ENCODE results near the gene MAGED4.
"Not testable (repeated sequence)": the region's sequence is repeated elsewhere in the genome, so short reads cannot be mapped to it uniquely, and the experiment has no call there.

MAGED4 gene, protein sequence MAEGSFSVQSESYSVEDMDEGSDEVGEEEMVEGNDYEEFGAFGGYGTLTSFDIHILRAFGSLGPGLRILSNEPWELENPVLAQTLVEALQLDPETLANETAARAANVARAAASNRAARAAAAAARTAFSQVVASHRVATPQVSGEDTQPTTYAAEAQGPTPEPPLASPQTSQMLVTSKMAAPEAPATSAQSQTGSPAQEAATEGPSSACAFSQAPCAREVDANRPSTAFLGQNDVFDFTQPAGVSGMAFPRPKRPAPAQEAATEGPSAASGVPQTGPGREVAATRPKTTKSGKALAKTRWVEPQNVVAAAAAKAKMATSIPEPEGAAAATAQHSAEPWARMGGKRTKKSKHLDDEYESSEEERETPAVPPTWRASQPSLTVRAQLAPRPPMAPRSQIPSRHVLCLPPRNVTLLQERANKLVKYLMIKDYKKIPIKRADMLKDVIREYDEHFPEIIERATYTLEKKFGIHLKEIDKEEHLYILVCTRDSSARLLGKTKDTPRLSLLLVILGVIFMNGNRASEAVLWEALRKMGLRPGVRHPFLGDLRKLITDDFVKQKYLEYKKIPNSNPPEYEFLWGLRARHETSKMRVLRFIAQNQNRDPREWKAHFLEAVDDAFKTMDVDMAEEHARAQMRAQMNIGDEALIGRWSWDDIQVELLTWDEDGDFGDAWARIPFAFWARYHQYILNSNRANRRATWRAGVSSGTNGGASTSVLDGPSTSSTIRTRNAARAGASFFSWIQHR

DNA sequence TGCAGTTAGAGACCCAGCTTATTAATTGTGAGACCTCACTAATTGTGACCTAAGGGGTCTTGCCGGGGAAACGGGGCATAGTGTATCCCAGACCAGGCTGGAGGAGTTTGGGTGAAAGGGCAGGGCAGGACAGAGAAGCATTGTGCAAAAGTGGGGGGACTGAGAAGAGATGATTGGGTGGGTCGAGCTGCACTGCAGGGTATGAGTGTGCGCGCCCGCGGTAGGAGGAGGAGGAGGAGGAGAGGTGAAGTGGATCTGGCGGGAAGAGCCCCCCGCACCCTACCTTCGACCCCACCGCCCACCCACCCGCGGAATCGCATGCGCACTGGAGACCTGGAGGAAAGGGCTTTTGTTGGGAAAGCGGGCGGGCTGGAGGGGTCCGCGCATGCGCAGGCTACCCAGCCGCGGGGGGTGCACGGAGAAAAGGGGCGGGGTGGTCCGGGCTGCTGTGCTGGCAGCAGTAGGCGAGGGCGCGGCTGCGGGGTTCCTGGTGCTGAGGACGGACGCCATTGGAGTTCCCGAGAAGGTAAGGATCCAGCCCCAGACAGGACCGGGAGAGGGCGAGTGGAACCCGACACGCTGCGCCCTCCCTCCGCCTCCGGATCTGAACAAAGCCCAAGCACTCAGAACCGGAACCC is at the start of gene MAGED4:
Gene MAGED4, plus strand, starts transcription at position 449 of the 638 bp plus-strand sequence. CDS start 1,035 bp downstream, outside the sequence.
- DNase-seq, result not testable (repeated sequence)

DNA sequence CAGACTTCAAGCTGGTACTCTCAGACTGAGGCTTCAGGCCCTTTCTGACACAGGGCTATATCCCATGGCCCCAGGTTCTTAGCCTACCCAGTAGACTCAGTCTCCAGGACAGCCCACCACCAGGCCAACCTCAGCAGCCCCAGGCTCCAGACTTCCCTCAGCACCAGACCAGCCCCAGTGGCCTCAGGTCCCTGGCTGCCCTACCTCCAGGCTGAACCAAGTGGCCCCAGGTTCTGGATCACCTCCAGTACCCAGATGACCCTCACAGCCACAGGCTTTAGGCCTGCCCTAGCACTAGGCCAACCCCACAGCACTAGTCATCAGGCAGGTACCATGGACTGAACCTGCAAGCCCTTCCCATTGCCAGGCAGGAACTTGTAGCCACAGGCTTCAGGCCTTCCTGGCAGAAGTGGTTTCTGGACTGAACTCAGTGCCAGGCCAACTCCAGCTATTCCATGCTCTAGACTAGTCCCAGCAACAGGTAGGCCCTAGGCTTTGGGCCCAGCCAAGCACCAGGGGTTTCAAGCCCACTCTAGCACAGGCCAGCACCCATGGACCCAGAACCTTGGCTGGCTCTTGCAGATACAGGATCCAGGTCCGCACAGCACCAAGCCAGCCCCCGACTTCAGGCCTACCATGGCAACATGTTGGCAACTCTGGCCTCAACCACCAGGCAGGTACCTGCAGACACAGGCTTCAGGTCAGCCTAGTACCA is 45.7 kb upstream of the MAGED4 start:
- no peak for DNase-seq

DNA sequence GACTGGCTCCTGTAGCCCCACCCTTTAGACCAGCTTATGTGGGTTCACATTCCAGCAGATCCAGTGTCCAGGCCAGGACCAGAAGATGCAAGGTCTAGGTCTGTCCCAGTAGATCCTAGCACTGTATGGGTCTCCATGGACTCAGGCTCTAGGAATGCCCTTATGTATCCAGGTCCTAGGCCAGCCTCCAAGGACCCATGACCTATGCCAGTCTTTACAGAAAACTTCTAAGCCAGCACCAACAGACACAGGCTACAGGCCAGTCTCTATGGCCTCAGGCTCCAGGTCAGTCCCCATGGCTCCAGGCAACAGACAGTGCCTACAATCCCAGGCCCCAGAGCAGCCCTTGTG is 45.2 kb upstream of the MAGED4 start:
- no peak for DNase-seq

DNA sequence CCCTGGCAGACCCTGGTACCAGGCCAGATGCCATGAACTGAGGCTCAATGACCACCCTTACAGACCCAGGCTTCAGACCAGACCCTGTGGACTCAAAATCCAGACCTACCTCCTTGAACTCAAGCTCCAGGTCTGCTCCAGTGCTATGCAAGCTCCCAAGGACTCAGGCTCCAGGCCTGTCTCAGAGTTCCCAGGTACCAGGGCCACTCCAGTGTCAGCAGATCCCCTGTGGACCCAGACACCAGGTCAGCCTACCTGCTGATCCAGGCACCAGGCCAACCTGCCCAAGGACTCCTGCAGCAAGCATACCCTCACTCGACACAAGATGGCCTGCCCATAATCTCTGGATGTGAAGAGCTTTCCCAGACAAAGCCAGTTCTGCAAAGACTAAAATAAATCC is 44.7 kb upstream of the MAGED4 start:
- no peak for DNase-seq

DNA sequence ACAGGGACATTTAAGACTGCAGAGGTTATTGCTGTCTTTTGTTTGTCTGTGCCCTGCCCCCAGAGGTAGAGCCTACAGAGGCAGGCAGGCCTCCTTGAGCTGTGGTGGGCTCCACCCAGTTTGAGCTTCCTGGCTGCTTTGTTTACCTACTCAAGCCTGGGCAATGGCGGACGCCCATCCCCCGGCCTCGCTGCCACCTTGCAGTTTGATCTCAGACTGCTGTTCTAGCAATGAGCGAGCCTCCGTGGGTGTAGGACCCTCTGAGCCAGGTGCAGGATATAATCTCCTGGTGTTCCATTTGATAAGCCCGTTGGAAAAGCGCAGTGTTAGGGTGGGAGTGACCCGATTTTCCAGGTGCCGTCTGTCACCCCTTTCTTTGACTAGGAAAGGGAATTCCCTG is 34.0 kb upstream of the MAGED4 start:
- DNase-seq, result not testable (repeated sequence)

DNA sequence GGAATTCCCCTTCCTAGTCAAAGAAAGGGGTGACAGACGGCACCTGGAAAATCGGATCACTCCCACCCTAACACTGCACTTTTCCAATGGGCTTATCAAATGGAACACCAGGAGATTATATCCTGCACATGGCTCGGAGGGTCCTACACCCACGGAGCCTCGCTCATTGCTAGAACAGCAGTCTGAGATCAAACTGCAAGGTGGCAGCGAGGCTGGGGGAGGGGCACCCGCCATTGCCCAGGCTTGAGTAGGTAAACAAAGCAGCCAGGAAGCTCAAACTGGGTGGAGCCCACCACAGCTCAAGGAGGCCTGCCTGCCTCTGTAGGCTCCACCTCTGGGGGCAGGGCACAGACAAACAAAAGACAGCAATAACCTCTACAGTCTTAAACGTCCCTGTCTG is 24.5 kb upstream of the MAGED4 start:
- not testable (repeated sequence) for DNase-seq

DNA sequence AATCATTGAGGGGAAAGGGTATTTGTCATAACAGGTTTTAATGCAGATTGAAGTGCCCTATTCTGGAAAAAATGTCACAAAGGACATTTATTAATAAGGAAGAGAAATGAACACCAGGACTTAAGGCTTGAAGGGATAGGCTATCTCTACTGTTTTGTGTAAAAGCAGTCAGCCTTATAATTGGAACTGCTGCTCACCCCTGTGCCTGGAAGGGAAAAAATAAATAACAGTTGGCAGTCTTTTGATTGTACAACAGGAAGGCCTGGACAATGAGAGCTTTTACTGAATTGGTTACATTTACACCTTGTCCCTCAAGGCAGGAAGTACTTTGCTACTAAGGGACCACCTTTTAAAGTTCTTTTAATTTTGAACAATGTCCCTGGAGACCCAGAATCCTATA is 17.8 kb upstream of the MAGED4 start:
- no peak for DNase-seq

DNA sequence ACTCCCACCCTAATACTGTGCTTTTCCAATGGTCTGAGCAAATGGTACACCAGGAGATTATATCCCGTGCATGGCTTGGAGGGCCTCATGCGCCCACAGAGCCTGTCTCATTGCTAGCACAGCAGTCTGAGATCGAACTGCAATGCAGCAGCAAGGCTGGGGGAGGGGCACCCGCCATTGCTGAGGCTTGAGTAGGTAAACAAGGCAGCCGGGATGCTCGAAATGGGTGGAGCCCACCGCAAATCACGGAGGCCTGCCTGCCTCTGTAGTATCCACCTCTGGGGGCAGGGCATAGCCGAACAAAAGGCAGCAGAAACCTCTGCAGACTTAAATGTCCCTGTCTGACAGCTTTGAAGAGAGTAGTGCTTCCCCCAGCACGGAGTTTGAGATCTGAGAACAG is 13.6 kb upstream of the MAGED4 start:
- DNase-seq, result not testable (repeated sequence)

DNA sequence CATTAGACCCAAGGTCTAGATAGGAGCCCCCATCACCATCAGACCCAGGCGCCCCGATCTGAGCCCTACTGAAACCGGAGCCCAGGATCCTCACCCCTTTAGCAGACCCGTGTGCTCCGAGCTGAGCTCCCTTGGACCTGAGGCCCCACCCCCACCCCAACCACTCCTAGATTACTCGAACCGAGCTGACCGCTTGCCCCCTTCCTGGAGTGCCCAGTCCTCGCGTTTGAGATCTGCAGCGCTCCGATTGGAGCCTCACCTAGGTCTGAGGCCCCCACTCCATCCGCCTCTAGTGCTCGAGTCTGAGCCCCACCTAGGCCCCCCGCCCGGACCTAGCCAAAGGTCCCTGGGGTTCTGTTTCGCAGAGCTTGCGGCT is 378 bp downstream of the MAGED4 start:
- not testable (repeated sequence) for DNase-seq

DNA sequence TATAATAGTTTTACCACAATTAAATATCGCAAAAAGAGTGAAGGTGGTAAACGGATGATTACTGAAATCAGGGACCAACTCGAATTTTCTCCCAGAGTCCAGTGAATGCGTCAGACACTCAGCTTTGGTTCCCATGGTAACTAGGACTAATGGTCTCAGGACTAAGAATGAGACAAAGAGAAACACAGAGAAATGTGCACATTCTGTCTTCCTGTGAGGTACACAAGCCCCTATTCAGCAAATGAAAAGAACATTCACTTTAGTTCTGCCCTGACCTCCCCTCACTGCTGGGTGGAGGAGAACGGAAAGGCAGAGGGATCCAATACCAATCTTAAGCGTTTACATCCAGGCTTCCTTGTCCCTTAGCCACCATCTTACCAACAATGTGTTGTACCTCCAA is 26.7 kb downstream of the MAGED4 start:
- DNase-seq, result not testable (repeated sequence)

DNA sequence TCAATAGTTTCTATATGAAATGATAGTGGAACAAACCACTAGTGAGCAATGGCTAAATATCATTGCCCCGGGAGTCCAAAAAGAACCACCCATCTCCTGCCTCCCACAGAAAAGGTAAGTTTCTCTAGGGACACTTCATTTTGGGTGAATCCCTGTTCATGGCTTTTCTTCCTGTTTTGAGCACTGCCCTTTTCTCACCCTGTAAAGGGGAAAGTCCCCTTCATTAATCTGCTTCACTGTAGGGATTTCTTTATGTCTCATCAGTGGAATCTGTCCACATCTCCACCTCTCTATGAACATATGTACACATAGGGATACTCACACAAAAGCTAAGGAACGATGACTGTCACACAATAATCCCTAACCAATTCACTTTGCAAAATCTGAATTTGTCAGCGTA is 28.6 kb downstream of the MAGED4 start:
- DNase-seq, result no peak

DNA sequence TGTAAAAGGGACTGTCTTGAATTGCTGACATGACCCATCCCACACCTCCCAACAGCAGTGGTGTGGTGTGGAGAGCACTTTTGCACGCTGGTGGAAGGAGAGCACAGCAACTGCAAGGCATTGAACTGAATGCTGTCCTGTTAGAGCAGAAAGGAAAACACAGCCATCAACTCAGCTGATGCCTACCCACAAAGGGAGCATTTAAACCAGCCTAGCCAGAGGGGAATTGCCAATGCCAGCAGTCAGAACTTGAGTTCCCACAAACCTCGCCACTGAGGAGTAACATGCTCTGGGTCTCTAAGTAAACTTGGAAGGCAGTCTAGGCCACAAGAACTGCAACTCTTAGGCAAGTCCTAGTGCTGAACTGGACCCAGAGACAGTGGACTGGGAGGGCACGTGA is 31.9 kb downstream of the MAGED4 start:
- no peak for DNase-seq

DNA sequence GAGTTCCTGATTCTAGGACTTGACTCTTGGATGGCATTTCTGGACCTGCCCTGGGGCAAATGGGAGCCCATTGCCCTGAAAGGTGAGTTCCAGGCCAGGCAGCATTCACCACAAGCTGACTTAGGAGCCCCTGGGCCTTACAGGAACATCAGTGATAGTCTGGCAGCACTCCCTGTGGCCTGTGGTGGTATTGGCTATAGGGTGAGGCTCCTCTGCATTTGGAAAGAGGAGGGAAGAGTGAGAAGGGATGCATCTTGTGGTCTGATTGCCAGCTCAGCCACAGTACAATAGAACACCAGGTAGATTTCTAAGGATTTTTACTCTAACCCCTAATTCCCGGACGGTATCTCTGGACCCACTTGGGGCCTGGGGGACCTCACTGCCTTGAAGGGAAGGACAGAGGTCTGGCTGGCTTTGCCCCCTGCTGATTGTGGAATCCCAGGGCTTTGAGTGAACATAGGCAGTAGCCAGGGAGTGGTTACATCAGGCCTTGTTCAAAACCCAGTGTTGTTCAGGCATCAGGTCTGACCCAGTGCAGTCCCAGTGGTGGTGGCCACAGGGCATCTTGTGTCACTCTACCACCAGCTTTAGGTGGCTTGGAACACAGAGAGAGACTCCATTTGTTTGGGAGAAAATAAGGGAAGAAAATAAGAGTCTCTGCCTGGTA is 32.9 kb downstream of the MAGED4 start:
- DNase-seq, result no peak

DNA sequence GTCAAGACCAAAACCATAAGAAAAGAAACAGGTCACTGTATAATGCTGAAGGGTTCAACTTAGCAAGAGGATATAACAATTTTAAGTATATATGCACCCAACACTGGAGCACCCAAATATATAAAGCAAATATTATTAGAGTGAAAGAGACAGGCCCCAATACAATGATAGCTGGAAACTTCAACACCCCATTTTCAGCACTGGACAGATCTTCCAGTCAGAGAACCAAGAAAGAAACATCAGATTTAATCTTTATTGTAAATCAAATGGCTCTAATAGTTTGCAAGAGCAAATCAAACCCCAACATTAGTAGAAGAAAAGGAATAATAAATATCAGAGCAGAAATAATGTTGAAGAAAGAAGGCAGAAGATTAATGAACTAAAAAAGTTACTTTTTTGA is 36.2 kb downstream of the MAGED4 start:
- DNase-seq, result no peak

All from cortex of kidney (tissue), 1 donor.